DMS153 (cell line): ENCODE results near the gene SMPX.

Source experiments
- DNase-seq: peaks from one replicate; lab custom pipeline; 2025; lab: John Stamatoyannopoulos, UW

SMPX gene

DNA sequence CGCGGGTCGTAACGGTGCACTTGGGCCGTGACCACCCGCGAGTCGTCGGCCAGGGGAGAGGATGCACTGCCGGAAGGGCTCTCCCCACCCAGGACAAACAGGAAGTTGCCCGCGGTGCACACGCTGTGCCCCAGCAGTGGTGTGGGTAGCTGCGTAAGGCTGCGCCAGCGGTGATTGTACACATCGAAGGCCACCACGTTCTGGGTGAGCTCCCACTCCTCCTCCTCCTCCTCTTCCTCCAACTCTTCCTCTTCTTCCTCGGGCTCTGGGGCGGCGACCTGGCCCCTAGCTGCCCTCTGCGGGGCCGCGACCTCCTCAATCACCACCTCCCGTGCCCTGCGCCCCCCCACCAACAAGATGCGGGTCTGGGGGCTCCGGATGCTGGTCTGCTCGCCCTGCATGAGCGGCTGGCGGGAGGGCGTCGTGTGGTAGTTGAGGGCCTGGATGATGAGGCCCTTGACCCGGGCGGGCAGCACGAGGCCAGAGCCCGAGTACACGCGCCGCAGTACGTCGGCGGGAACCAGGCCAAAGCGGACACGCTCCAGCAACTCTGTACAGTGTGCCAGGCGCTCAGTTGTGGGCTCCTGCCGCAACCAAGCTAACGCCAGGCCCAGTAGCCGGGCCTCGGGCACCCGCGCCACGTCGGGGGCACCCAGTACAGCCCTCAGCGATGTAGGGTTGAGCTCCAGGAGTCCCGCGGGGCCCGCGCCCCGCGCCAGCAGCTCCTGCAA lies 101.2 kb downstream of the SMPX start:
- no peak for DNase-seq
